ENCODE results near the gene PRPF6. TPM values are rescaled to one million over a fixed set of nuclear protein-coding genes. Genes with fewer than 3 reads are reported as not detected.
"Not testable (repeated sequence)": the region's sequence is repeated elsewhere in the genome, so short reads cannot be mapped to it uniquely, and the experiment has no call there.

The PRPF6 gene
- total and polyA plus RNA-seq, 2 donors from 2014 or later: 51.3 to 73.3 TPM

DNA sequence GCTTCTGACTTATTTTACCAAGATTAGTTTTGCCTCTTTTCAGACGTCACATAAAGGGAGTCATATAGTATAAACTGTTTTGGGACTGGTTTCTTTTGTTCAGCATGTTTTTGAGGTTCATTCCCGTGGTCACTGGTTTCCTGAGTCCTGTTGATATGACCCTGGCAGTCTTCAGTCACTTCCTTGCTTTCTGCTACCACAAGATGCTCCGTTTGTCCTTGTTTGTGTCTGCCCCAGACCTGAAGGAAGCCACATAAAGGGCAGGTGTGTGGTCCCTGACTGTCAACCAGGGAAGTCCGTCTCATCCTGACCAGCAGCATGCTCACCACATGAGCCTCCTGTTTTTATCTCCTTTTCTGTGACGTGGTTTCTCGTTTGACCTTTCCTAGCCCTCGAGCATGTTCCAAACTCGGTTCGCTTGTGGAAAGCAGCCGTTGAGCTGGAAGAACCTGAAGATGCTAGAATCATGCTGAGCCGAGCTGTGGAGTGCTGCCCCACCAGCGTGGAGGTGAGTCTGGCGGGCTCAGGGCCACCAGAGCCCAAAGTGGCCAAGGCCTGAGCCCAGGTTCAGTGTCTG is 29.0 kb downstream of the PRPF6 start:
- Histone ChIP-seq H3K9ac (ENCODE audit: low read length in 3 of 3) (no peak overlapping the region), H3K9me3 (ENCODE audit: control insufficient read depth in 2 of 3, insufficient read depth in 1 of 3, low read length in 3 of 3) (no peaks in the 10 kb centered on the region), H3K27me3 (ENCODE audit: control insufficient read depth, insufficient read depth, low read length) (no peaks in the 10 kb centered on the region), H3K27ac (ENCODE audit: low read depth in 2 of 2, low read length in 2 of 2) (no peak overlapping the region), H3K36me3 (ENCODE audit: control insufficient read depth in 2 of 3, insufficient read depth in 3 of 3, low read length in 3 of 3) (peaks cover 17 to 40% (median 34%) of the 10 kb centered on the region in 3 donors), H3K4me3 (ENCODE audit: low read length in 3 of 3) (no peak overlapping the region), H3K4me1 (ENCODE audit: control insufficient read depth in 2 of 3, insufficient read depth in 2 of 3, low read depth in 1 of 3, low read length in 3 of 3) (peaks cover 0 to 4% (median 0%) of the 10 kb centered on the region in 3 donors)
- intact Hi-C loops (cut with DNase I): no loop called here
- DNase-seq (no peak), FAIRE-seq (no peak)
- TF ChIP-seq CTCF (IDR thresholded peaks at IDR 0.05; ENCODE audit: borderline replicate concordance, extremely low read depth, insufficient read depth): no peak

- Histone ChIP-seq H3K4me1 (ENCODE audit: control insufficient read depth in 2 of 3, insufficient read depth in 2 of 3, low read depth in 1 of 3, low read length in 3 of 3) (peaks cover 0 to 4% (median 0%) of the 10 kb centered on the region in 3 donors), H3K9ac (ENCODE audit: low read length in 3 of 3) (no peak overlapping the region), H3K4me3 (ENCODE audit: low read length in 3 of 3) (no peak overlapping the region), H3K27ac (ENCODE audit: low read depth in 2 of 2, low read length in 2 of 2) (no peak overlapping the region), H3K36me3 (ENCODE audit: control insufficient read depth in 2 of 3, insufficient read depth in 3 of 3, low read length in 3 of 3) (peaks cover 16 to 41% (median 35%) of the 10 kb centered on the region in 3 donors), H3K9me3 (ENCODE audit: control insufficient read depth in 2 of 3, insufficient read depth in 1 of 3, low read length in 3 of 3) (no peaks in the 10 kb centered on the region), H3K27me3 (ENCODE audit: control insufficient read depth, insufficient read depth, low read length) (no peaks in the 10 kb centered on the region)
- intact Hi-C loops (cut with DNase I): no loop called here
- TF ChIP-seq CTCF (IDR thresholded peaks at IDR 0.05; ENCODE audit: borderline replicate concordance, extremely low read depth, insufficient read depth): no peak
- no peak for FAIRE-seq
- no peak for DNase-seq
Measured at GRCh38 chr20:64010711-64011237, 29.8 kb downstream of the PRPF6 start.

DNA sequence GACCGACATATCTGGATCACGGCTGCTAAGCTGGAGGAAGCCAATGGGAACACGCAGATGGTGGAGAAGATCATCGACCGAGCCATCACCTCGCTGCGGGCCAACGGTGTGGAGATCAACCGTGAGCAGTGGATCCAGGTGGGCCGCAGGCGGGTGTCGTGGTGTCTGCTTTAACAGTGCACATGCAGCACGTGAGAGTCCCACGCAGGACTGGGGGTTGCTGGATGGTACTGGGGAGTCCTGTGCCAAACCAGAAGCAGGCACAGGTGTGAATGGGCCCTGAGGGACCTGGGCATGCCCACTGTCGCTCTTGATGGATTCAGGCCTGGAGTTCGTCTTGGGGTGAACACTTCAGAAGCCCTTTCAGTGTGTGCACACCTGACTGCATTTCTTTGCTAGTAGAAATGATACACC is 30.4 kb downstream of the PRPF6 start:
- FAIRE-seq: no peak

GRCh38 chr20:64012385-64013154 is 31.6 kb downstream of the PRPF6 start:
- DNase-seq; H3K9me3 ChIP-seq (ENCODE audit: control insufficient read depth in 2 of 3, insufficient read depth in 1 of 3, low read length in 3 of 3); H3K9ac ChIP-seq (ENCODE audit: low read length in 3 of 3); H3K4me1 ChIP-seq (ENCODE audit: control insufficient read depth in 2 of 3, insufficient read depth in 2 of 3, low read depth in 1 of 3, low read length in 3 of 3); H3K4me3 ChIP-seq (ENCODE audit: low read length in 3 of 3); H3K27me3 ChIP-seq (ENCODE audit: control insufficient read depth, insufficient read depth, low read length); H3K27ac ChIP-seq (ENCODE audit: low read depth in 2 of 2, low read length in 2 of 2); FAIRE-seq; intact Hi-C loops (cut with DNase I): not testable (repeated sequence)
- H3K36me3 ChIP-seq (ENCODE audit: control insufficient read depth in 2 of 3, insufficient read depth in 3 of 3, low read length in 3 of 3): peaks cover 16 to 40% (median 31%) of the 10 kb centered on the region in 3 donors

More for the DNA sequence above, 30.4 kb downstream of the PRPF6 start:
- H3K27ac ChIP-seq (ENCODE audit: low read depth in 2 of 2, low read length in 2 of 2): no peak overlapping the region
- H3K9me3 ChIP-seq (ENCODE audit: control insufficient read depth in 2 of 3, insufficient read depth in 1 of 3, low read length in 3 of 3): no peaks in the 10 kb centered on the region
- no peak for TF ChIP-seq CTCF (IDR thresholded peaks at IDR 0.05; ENCODE audit: borderline replicate concordance, extremely low read depth, insufficient read depth)
- H3K9ac ChIP-seq (ENCODE audit: low read length in 3 of 3): no peak overlapping the region
- peaks cover 16 to 39% (median 35%) of the 10 kb centered on the region in 3 donors for H3K36me3 ChIP-seq (ENCODE audit: control insufficient read depth in 2 of 3, insufficient read depth in 3 of 3, low read length in 3 of 3)
- H3K4me3 ChIP-seq (ENCODE audit: low read length in 3 of 3): no peak overlapping the region
- no peak for DNase-seq
- intact Hi-C loops (cut with DNase I): no loop called here
- no peaks in the 10 kb centered on the region for H3K27me3 ChIP-seq (ENCODE audit: control insufficient read depth, insufficient read depth, low read length)
- peaks cover 0 to 4% (median 0%) of the 10 kb centered on the region in 3 donors for H3K4me1 ChIP-seq (ENCODE audit: control insufficient read depth in 2 of 3, insufficient read depth in 2 of 3, low read depth in 1 of 3, low read length in 3 of 3)
